HG03457 (cell line): Measurements from ENCODE around the gene POLA1.
"Not testable (repeated sequence)": the region's sequence is repeated elsewhere in the genome, so short reads cannot be mapped to it uniquely, and the experiment has no call there.

ENCODE experiments used
- ATAC-seq: cut with Tn5 transposase; IDR thresholded peaks from one replicate; pipeline ENCODE4 v1.9.1; 2021; ENCODE audit warnings: moderate number of reproducible peaks; ENCODE audit not compliant: unreplicated experiment

The POLA1 gene

GRCh38 chrX:24693453-24694202, at the start of gene POLA1:
Gene POLA1 (plus strand): TSS chrX:24693918. CDS start chrX:24693962, 44 bp downstream.
- peak; percentile 89 for ATAC-seq

DNA sequence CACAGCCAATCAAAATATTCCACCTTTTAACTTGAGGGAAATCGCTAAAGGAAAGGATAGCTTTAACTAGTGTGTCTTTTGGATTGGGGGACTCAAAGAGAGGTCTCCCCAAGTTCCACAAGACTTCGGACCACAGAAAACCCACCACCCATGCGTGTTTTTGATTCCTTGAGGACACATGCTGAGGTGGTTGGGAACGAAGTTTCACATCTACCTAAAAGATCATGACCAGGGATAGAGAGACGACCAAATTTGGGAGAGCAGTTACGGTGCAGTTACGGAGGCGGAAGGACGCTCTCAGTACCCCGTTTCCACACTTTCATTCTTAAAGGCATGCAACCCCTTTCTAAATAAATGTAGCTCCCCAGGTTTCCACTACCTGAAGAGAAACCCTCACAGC, 47.7 kb upstream of the POLA1 start:
- no peak for ATAC-seq

- no peak for ATAC-seq
Measured at GRCh38 chrX:24646745-24647182, 47.0 kb upstream of the POLA1 start.

DNA sequence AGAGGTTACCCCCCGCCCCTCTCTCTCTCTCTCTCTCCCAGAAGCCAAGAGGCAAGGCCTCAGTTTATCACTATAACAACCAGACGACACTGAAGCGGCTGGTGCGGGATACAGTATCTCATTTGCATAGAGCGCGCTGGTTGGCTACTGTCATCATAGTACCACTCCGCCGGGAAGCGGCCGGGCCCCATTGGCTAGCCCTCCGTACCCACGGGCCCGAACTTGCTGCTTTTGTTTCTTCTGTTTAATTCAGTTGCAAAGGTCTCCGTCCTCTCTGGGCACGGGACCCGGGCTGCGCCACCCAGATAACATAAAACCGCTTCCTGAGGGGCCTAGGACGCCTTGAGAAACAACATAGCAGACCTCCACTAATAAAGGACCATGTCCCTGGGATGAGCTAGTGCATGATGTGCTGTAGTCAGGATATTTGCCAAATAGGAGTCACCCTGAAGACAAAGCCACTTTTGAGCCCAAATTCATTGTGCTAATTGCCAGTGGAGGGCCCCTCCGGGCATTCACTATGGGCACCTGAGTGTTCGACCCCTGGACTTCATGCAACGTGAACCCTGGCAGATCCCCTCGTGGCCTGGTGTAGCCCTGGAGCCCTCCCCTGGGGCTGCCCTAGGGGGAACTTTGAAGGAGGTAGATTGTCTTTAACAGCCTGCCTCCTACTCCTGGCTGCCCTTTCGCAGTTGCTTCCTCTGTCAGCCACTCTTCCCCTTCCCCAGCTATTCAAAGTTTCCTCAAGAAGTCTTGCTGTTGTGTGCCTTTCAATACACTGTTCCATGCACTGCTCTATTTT, 46.3 kb upstream of the POLA1 start, which contains the start of gene PCYT1B:
Gene PCYT1B, minus strand, starts transcription at position 91 of the 802 bp plus-strand sequence. CDS start 242 bp downstream, outside the sequence.
- ATAC-seq: no peak

DNA sequence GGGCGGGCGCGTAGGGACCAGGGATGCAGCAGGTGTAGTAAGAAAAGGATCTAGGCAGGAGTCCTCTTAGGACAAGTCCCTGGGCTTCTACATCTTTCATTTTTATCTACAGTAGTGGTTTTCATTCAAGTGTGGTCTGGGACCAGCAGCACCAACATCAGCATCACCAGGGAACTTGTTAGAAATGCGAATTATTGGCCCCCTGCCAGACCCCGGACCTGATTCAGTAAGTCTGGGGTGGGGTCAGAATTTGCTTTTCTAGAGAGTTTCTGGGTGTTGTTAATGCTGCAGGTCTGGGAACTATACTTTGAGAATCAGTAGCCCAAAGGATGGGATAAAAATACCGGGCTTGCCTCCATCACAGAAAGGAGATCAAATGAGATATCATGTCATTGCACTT, 45.2 kb upstream of the POLA1 start:
- ATAC-seq: no peak

- no peak for ATAC-seq
Measured at GRCh38 chrX:24651783-24652182, 41.9 kb upstream of the POLA1 start.

DNA sequence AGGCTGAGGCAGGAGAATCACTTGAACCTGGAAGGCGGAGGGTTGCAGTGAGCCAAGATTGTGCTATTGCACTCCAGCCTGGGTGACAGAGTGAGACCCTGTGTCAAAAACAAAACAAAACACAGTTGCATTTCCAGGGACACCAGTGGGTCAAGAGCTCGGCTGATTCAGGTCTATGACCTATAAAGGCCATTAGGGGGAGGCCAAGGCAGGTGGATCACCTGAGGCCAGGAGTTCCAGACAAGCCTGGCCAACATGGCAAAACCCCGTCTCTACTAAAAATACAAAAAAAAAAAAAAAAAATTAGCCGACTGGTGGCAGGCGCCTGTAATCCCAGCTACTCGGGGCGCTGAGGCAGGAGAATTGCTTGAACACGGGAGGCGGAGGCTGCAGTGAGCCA, 38.0 kb upstream of the POLA1 start:
- not testable (repeated sequence) for ATAC-seq

- no peak for ATAC-seq
Measured at GRCh38 chrX:24657671-24658386, 35.9 kb upstream of the POLA1 start.

- ATAC-seq: no peak
Measured at GRCh38 chrX:24658421-24658820, 35.3 kb upstream of the POLA1 start.

DNA sequence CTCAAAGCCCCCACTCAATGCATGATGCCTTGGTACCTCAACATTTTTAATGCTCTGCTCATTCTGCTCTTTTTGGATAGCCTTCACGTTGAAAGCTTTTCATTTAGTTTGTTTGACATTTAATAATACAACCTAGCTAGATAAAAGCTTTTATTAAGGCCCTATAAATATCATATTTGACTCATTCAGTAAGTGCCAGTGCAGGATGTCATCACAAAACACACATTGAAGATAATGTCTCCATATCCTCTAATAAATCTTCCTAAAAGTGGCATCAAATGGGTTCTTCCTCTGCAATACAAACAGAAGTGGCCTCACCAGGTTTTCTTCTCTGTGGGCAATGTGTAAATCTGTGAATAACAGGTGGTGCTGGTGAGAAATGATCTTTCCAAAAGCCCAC, 34.6 kb upstream of the POLA1 start:
- ATAC-seq: no peak

- no peak for ATAC-seq
Measured at GRCh38 chrX:24659646-24660045, 34.1 kb upstream of the POLA1 start.

DNA sequence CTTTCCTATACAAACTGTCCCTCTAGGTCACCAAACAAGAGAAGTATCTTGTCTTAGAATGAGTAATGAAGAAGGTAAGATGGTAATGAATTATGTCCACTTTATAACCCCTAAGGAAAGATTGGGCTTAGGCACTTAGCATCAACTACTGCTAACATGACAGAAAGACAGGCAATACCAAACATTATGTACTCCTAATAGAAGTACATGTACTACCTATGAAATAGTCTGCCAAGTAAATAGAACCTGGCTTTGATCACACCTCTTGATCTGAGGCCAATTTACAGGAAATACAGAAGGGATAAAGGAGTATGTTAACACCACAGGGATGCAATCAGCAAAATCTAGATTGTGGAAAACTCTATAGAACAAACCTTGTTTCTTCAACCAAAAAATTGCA, 32.4 kb upstream of the POLA1 start:
- no peak for ATAC-seq

GRCh38 chrX:24662352-24662751, 31.4 kb upstream of the POLA1 start:
- no peak for ATAC-seq

GRCh38 chrX:24668111-24668510, 25.6 kb upstream of the POLA1 start:
- no peak for ATAC-seq

DNA sequence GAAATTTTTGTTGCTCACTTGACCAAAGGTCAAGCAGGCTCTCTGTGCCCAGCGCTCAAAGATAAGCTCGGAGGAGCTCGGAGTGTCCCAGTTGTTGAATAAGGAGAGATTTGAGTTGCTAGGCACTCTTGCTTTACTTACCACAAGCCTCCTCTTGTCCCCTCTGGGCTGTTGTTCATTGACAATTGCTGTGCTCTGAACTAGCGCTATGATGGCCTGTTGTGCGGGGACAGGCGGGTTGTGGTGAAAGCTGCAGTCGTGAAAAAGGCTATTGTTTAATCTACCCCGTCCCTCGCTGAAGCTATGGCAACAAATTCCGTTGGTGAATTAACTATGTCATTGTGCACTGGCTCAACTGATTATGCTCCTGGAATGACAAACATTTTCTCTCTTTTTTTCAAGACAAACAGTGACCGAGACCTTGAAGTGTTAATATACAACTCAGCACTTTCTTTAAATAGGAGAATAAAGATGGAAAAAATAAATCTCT, 21.0 kb upstream of the POLA1 start:
- no peak for ATAC-seq

GRCh38 chrX:24673424-24673823, 20.3 kb upstream of the POLA1 start:
- no peak for ATAC-seq

- no peak for ATAC-seq
Measured at GRCh38 chrX:24676403-24677024, 17.2 kb upstream of the POLA1 start.

DNA sequence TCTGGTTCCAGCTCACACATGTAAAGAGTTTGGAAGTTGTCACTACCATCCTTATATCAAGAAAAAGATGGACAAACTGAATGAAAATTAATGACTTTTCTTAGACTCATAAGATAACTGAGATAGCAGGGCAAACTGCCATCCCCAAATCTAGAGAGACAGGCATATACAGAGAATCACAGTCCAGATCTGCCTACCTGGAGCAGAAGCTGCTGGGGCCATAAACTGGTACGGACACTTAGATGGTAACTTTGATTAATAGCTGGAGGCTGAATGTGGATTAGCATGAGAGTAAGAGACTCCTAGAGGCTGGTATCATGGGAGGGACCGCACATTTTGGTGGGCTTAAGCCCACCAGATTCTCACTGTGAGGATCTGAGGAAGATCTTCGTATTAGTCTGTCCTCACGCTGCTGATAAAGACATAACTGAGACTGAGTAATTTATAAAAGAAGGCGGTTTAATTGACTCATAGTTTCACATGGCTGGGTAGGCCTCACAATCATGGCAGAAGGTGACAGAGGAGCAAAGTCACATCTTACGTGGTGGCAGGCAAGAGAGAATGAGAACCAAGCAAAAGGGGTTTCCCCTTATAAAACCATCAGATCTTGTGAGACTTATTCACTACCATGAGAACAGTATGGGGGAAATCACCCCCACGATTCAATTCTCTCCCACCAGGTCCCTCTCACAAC, 10.8 kb upstream of the POLA1 start:
- ATAC-seq: no peak

GRCh38 chrX:24684048-24684447, 9.7 kb upstream of the POLA1 start:
- ATAC-seq: no peak

DNA sequence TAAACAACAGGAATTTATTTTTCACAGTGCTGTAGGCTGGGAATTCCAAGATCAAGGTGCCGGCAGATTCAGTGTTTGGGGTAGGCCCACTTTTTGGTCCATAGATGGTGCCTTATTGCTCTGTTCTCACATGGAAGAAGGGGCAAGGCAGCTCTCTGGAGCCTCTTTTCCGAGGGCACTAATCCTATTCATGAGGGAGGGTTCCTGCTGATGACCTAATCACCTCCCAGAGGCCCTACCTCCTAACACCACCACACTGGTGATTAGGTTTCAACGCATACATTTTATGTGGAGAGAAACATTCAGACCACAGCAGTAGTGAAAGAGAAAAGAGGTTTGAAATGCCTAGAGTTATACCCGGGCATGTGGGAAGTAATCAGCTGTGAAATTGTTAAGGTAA, 1.4 kb upstream of the POLA1 start:
- no peak for ATAC-seq
